Stimulated activated naive CD8-positive, alpha-beta T cell treated with anti-CD3 and anti-CD28 coated beads, Interleukin-15, Interleukin-2, amounts not matched to agents 100 ng/mL and 50 ng/mL, for 24 hours (primary cell): Measurements from ENCODE around the gene DES.

Experiments
- H3K27ac Mint-ChIP-seq: one replicate; pipeline ENCODE4 v1.8.0; 2021; ENCODE audit warnings: mild to moderate bottlenecking, mixed read lengths
- H3K27me3 Mint-ChIP-seq: one replicate; pipeline ENCODE4 v1.8.0; 2021; ENCODE audit warnings: mixed read lengths
- H3K36me3 Mint-ChIP-seq: one replicate; pipeline ENCODE4 v1.8.0; 2021; ENCODE audit warnings: low read depth, mixed read lengths
- H3K4me1 Mint-ChIP-seq: one replicate; pipeline ENCODE4 v1.8.0; 2021; ENCODE audit warnings: low read depth, mixed read lengths
- H3K4me3 Mint-ChIP-seq: one replicate; pipeline ENCODE4 v1.8.0; 2021; ENCODE audit warnings: mild to moderate bottlenecking, mixed read lengths
- H3K9me3 Mint-ChIP-seq: one replicate; pipeline ENCODE4 v1.8.0; 2021; ENCODE audit warnings: mixed read lengths

The DES gene

GRCh38 chr2:219462349-219462748 lies 44.2 kb downstream of the DES start:
- Mint-ChIP-seq H3K27me3 (no peaks in the 10 kb centered on the region), H3K36me3 (no peaks in the 10 kb centered on the region), H3K4me1 (peaks cover 13% of the 10 kb centered on the region), H3K27ac (no peak overlapping the region), H3K4me3 (no peak overlapping the region), H3K9me3 (no peaks in the 10 kb centered on the region)

DNA sequence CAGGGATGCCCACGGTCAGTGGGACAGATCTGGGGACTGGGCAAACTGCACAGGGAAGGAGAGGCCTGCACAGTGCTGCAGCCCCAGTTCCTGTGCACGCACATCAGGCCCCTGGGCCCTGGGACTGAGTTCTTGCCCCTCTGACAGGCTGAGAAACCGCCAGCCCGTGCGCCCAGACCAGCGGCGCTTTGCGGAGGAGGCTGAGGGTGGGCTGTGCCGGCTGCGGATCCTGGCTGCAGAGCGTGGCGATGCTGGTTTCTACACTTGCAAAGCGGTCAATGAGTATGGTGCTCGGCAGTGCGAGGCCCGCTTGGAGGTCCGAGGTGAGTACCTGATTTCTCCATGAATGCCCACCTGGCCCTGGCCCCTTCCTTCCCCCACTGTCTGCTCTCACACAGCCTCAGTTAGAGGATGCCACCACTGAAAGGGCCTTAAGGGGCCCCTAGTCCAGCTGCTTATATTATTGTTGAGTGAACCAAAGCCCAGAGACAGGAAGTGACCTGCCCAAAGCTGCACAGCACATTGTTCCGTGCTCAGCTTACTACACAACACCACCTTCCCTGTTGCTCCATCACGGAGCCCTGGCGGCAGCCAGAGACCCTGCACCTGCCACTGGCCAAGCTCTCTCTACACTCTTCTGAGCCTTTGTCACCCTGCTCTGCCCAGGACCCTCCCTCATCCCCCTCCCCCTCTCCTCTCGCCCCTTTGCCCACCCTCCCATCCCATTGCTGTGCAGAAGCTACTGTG lies 46.3 kb downstream of the DES start:
- H3K4me3 Mint-ChIP-seq = no peak overlapping the region
- no peak overlapping the region for H3K27ac Mint-ChIP-seq
- no peaks in the 10 kb centered on the region for H3K4me1 Mint-ChIP-seq
- H3K27me3 Mint-ChIP-seq = no peaks in the 10 kb centered on the region
- H3K9me3 Mint-ChIP-seq = no peaks in the 10 kb centered on the region
- H3K36me3 Mint-ChIP-seq = no peaks in the 10 kb centered on the region

- H3K27ac Mint-ChIP-seq = no peak overlapping the region
- H3K4me1 Mint-ChIP-seq = no peaks in the 10 kb centered on the region
- no peaks in the 10 kb centered on the region for H3K27me3 Mint-ChIP-seq
- H3K9me3 Mint-ChIP-seq = no peaks in the 10 kb centered on the region
- no peak overlapping the region for H3K4me3 Mint-ChIP-seq
- H3K36me3 Mint-ChIP-seq = no peaks in the 10 kb centered on the region
Measured at GRCh38 chr2:219465659-219466561, 47.7 kb downstream of the DES start.

- H3K4me1 Mint-ChIP-seq = no peaks in the 10 kb centered on the region
- no peak overlapping the region for H3K4me3 Mint-ChIP-seq
- H3K36me3 Mint-ChIP-seq = no peaks in the 10 kb centered on the region
- H3K27me3 Mint-ChIP-seq = no peaks in the 10 kb centered on the region
- H3K9me3 Mint-ChIP-seq = no peaks in the 10 kb centered on the region
- H3K27ac Mint-ChIP-seq = no peak overlapping the region
Measured at GRCh38 chr2:219466816-219467735, 48.9 kb downstream of the DES start.

DNA sequence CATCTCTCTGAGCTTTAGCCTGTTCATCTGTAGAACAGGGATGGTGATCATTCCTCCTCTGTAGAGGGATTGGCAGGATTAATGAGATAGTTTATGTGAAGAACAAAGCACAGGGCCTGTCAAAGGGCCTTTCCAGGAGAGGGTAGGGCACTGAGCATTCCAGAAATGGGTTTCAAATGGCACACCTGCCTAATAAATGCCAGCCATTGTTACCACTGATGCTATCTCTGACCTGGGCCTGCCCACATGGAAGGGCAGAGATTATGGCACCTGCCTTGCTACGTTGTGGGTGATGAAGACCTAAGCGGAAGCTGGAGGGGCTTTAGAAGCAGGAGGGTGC lies 49.5 kb downstream of the DES start:
- no peaks in the 10 kb centered on the region for H3K36me3 Mint-ChIP-seq
- no peak overlapping the region for H3K4me3 Mint-ChIP-seq
- no peaks in the 10 kb centered on the region for H3K4me1 Mint-ChIP-seq
- H3K27me3 Mint-ChIP-seq = no peaks in the 10 kb centered on the region
- no peaks in the 10 kb centered on the region for H3K9me3 Mint-ChIP-seq
- no peak overlapping the region for H3K27ac Mint-ChIP-seq

DNA sequence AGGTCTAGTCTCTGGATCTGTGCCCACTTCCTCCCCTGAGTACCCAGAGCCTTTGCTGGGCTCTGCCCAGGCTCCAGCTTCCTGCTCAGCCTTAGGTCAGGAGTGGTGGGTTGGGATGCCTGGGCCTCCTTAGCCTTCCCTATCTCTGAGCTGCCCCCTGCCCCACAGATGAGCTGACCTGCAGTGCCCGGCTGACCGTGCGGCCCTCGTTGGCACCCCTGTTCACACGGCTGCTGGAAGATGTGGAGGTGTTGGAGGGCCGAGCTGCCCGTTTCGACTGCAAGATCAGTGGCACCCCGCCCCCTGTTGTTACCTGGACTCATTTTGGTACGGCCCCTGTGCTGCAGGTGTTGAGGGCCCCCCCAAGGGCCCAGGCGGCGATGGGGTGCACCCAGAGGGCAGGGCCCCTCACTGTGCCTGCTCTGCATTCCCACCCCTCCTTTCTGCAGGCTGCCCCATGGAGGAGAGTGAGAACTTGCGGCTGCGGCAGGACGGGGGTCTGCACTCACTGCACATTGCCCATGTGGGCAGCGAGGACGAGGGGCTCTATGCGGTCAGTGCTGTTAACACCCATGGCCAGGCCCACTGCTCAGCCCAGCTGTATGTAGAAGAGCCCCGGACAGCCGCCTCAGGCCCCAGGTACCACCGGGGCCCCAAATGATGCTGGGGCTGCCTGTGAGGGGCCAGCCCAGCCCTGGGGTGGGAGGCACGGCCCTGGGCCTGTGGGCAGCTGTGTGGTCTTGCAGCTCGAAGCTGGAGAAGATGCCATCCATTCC lies 50.4 kb downstream of the DES start:
- no peaks in the 10 kb centered on the region for H3K27me3 Mint-ChIP-seq
- no peaks in the 10 kb centered on the region for H3K9me3 Mint-ChIP-seq
- no peaks in the 10 kb centered on the region for H3K4me1 Mint-ChIP-seq
- H3K4me3 Mint-ChIP-seq = no peak overlapping the region
- no peak overlapping the region for H3K27ac Mint-ChIP-seq
- no peaks in the 10 kb centered on the region for H3K36me3 Mint-ChIP-seq

GRCh38 chr2:219469186-219469724 lies 51.1 kb downstream of the DES start:
- H3K27me3 Mint-ChIP-seq = no peaks in the 10 kb centered on the region
- no peak overlapping the region for H3K4me3 Mint-ChIP-seq
- no peaks in the 10 kb centered on the region for H3K4me1 Mint-ChIP-seq
- H3K36me3 Mint-ChIP-seq = no peaks in the 10 kb centered on the region
- no peak overlapping the region for H3K27ac Mint-ChIP-seq
- no peaks in the 10 kb centered on the region for H3K9me3 Mint-ChIP-seq

- Mint-ChIP-seq H3K36me3 (no peaks in the 10 kb centered on the region), H3K27ac (no peak overlapping the region), H3K9me3 (no peaks in the 10 kb centered on the region), H3K4me1 (no peaks in the 10 kb centered on the region), H3K27me3 (no peaks in the 10 kb centered on the region), H3K4me3 (no peak overlapping the region)
Measured at GRCh38 chr2:219470429-219470828, 52.3 kb downstream of the DES start.

DNA sequence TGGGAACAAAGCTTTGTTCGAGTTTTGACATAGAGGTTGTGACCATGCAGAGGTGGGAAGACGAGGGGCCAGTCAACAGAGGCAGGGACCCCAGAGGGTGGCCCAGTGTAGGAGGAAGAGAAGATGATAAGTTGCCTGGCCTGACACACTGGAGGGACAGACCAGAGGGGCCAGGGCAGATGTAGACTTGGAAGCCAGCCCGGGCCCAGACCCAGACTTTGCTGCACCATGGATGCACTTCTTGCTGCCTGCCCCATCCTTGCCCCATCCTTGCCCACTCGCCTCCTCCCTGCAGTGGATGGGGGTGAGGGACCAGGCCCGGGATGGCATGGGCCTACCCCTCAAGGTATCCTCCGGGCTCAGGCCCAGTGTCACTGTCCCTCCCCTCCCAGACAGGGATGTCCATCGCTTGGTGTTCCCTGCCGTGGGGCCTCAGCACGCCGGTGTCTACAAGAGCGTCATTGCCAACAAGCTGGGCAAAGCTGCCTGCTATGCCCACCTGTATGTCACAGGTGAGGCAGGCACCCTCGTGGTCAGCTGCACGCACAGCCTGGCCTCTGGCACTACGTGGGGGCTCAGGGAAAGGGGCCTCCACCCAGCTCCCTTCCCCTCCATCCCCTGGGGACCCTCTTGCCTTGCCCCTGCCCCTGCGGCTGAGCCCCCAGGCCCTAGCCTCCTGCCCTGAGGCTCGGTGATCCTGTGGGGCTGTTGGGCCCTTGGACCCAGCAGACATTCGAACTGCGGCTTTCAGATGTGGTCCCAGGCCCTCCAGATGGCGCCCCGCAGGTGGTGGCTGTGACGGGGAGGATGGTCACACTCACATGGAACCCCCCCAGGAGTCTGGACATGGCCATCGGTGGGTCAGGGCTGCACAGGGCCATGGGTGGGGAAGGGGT lies 53.5 kb downstream of the DES start:
- no peak overlapping the region for H3K4me3 Mint-ChIP-seq
- no peaks in the 10 kb centered on the region for H3K9me3 Mint-ChIP-seq
- H3K36me3 Mint-ChIP-seq = no peaks in the 10 kb centered on the region
- H3K27ac Mint-ChIP-seq = no peak overlapping the region
- H3K27me3 Mint-ChIP-seq = no peaks in the 10 kb centered on the region
- peaks cover 5% of the 10 kb centered on the region for H3K4me1 Mint-ChIP-seq

DNA sequence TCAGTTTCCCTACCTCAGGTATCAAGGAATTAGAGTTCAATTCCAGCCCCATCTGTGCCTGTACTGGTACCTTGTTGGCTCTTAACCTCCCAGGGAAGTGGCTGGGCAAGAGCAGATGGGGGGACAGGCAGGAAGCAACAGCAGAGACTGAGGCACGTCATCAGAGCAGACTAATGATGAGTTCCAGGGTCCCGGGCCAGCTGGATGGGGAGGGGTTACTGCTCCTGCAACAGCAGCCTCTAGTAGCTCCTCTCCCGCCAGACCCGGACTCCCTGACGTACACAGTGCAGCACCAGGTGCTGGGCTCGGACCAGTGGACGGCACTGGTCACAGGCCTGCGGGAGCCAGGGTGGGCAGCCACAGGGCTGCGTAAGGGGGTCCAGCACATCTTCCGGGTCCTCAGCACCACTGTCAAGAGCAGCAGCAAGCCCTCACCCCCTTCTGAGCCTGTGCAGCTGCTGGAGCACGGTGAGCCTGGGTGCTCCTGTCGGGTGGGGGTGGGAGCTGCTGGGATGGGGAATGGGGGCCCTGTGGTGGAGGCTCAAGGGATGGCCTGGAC lies 54.5 kb downstream of the DES start:
- no peak overlapping the region for H3K4me3 Mint-ChIP-seq
- no peaks in the 10 kb centered on the region for H3K9me3 Mint-ChIP-seq
- no peak overlapping the region for H3K27ac Mint-ChIP-seq
- no peaks in the 10 kb centered on the region for H3K36me3 Mint-ChIP-seq
- peaks cover 5% of the 10 kb centered on the region for H3K4me1 Mint-ChIP-seq
- no peaks in the 10 kb centered on the region for H3K27me3 Mint-ChIP-seq

DNA sequence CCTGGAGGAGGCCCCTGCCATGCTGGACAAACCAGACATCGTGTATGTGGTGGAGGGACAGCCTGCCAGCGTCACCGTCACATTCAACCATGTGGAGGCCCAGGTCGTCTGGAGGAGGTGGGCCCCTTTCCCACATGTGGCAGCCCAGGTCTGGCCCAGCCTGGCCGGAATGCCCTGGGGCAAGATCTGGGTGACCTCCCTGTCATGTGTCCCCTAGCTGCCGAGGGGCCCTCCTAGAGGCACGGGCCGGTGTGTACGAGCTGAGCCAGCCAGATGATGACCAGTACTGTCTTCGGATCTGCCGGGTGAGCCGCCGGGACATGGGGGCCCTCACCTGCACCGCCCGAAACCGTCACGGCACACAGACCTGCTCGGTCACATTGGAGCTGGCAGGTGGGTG lies 55.3 kb downstream of the DES start:
- H3K36me3 Mint-ChIP-seq = no peaks in the 10 kb centered on the region
- H3K9me3 Mint-ChIP-seq = no peaks in the 10 kb centered on the region
- no peaks in the 10 kb centered on the region for H3K27me3 Mint-ChIP-seq
- peaks cover 5% of the 10 kb centered on the region for H3K4me1 Mint-ChIP-seq
- no peak overlapping the region for H3K27ac Mint-ChIP-seq
- no peak overlapping the region for H3K4me3 Mint-ChIP-seq

- H3K9me3 Mint-ChIP-seq = no peaks in the 10 kb centered on the region
- no peak overlapping the region for H3K27ac Mint-ChIP-seq
Measured at GRCh38 chr2:219474285-219475060, 56.3 kb downstream of the DES start.

More at GRCh38 chr2:219474285-219475060, 56.3 kb downstream of the DES start:
- H3K36me3 Mint-ChIP-seq = no peaks in the 10 kb centered on the region
- peaks cover 5% of the 10 kb centered on the region for H3K4me1 Mint-ChIP-seq
- no peaks in the 10 kb centered on the region for H3K27me3 Mint-ChIP-seq
- H3K4me3 Mint-ChIP-seq = no peak overlapping the region
